Progenitor cell of endocrine pancreas (in vitro differentiated cells): Measurements from ENCODE around the gene CST3. TPM values are rescaled to one million over a fixed set of nuclear protein-coding genes. Genes with fewer than 3 reads are reported as not detected.
"Not testable (repeated sequence)": the region's sequence is repeated elsewhere in the genome, so short reads cannot be mapped to it uniquely, and the experiment has no call there.

Experiments used
- DNase-seq: peaks from one replicate; pipeline ENCODE4 v3.0.0; 2021; ENCODE audit warnings: low spot score; ENCODE audit not compliant: unreplicated experiment
- H3K27ac Mint-ChIP-seq: 2 replicates; pipeline ENCODE4 v1.8.0; 2021; ENCODE audit warnings: mild to moderate bottlenecking, moderate library complexity, mixed read lengths
- H3K27me3 Mint-ChIP-seq: 2 replicates; pipeline ENCODE4 v1.8.0; 2021; ENCODE audit warnings: mixed read lengths
- H3K36me3 Mint-ChIP-seq: 2 replicates; pipeline ENCODE4 v1.8.0; 2022; ENCODE audit warnings: mixed read lengths; ENCODE audit not compliant: insufficient read depth
- H3K4me1 Mint-ChIP-seq: 2 replicates; pipeline ENCODE4 v1.8.0; 2021; ENCODE audit warnings: low read depth, mixed read lengths
- H3K4me3 Mint-ChIP-seq: 2 replicates; pipeline ENCODE4 v1.8.0; 2021; ENCODE audit warnings: low read depth, mild to moderate bottlenecking, moderate library complexity, mixed read lengths
- H3K9me3 Mint-ChIP-seq: 2 replicates; pipeline ENCODE4 v1.8.0; 2021; ENCODE audit warnings: low read depth, mixed read lengths
- CTCF ChIP-seq: fragments of 200-600 bp; sonication (generic); IDR thresholded peaks from one replicate; pipeline ENCODE4 v1.5.0; 2021; ENCODE audit warnings: antibody characterized with exemption, mild to moderate bottlenecking; ENCODE audit not compliant: unreplicated experiment
- long read RNA-seq: library from polyadenylated mRNA; unstranded; transcript quantifications from one replicate; pipeline ENCODE4 v2.0.0, GENCODE V29; 2020
- total RNA-seq: library from RNA; stranded (reverse); gene quantifications from 2 replicates; pipeline ENCODE4 v1.2.1, GENCODE V29; 2021

CST3 gene
- total RNA-seq = 247 and 257 TPM in 2 replicates
- long read RNA-seq, partial matches to known transcripts = 0 of 5 reads
- long read RNA-seq, other reads (novel, unspliced or antisense) = 1 of 5 reads

- Mint-ChIP-seq H3K4me3 (peak within 1 kb of the TSS; percentile 87), H3K36me3 (peaks cover 8% of the 10 kb centered on the region), H3K27ac (peak within 1 kb of the TSS; percentile 87), H3K27me3 (no peaks in the 10 kb centered on the region), H3K9me3 (no peaks in the 10 kb centered on the region), H3K4me1 (peaks cover 14% of the 10 kb centered on the region)
- DNase-seq = peak; percentile 59
- no peak for TF ChIP-seq CTCF
Measured at GRCh38 chr20:23637282-23638221, at the start of gene CST3. Gene CST3, minus strand, starts transcription at chr20:23637955. Its CDS starts 93 bp downstream, at chr20:23637862.

- Mint-ChIP-seq H3K27ac (no peak overlapping the region), H3K36me3 (no peaks in the 10 kb centered on the region), H3K27me3 (peaks cover 15% of the 10 kb centered on the region), H3K4me1 (no peaks in the 10 kb centered on the region), H3K9me3 (no peaks in the 10 kb centered on the region), H3K4me3 (no peak overlapping the region)
- TF ChIP-seq CTCF = no peak
- DNase-seq = no peak
Measured at GRCh38 chr20:23686046-23686750, 48.4 kb upstream of the CST3 start.

GRCh38 chr20:23685529-23685896 lies 47.8 kb upstream of the CST3 start:
- H3K4me1 Mint-ChIP-seq, H3K27ac Mint-ChIP-seq: not testable (repeated sequence)

GRCh38 chr20:23684261-23684660 lies 46.5 kb upstream of the CST3 start:
- DNase-seq = no peak
- no peaks in the 10 kb centered on the region for H3K36me3 Mint-ChIP-seq
- no peak for TF ChIP-seq CTCF
- H3K27ac Mint-ChIP-seq = no peak overlapping the region
- no peak overlapping the region for H3K4me3 Mint-ChIP-seq
- H3K4me1 Mint-ChIP-seq = no peaks in the 10 kb centered on the region
- peaks cover 18% of the 10 kb centered on the region for H3K27me3 Mint-ChIP-seq
- H3K9me3 Mint-ChIP-seq = no peaks in the 10 kb centered on the region

More at GRCh38 chr20:23685529-23685896, 47.8 kb upstream of the CST3 start:
- H3K4me3 Mint-ChIP-seq, H3K9me3 Mint-ChIP-seq, DNase-seq, H3K36me3 Mint-ChIP-seq: not testable (repeated sequence)
- H3K27me3 Mint-ChIP-seq = peaks cover 15% of the 10 kb centered on the region

- Mint-ChIP-seq H3K36me3 (no peaks in the 10 kb centered on the region), H3K27ac (no peak overlapping the region), H3K27me3 (peaks cover 18% of the 10 kb centered on the region), H3K4me3 (no peak overlapping the region), H3K4me1 (no peaks in the 10 kb centered on the region), H3K9me3 (no peaks in the 10 kb centered on the region)
- DNase-seq = no peak
- no peak for TF ChIP-seq CTCF
Measured at GRCh38 chr20:23683807-23684206, 46.1 kb upstream of the CST3 start.
